Measurements from ENCODE around the gene RNF34. TPM values are rescaled to one million over a fixed set of nuclear protein-coding genes. Genes with fewer than 3 reads are reported as not detected.
A peak's percentile ranks its signal among the peaks of the same experiment; 100 is the strongest.

The RNF34 gene
- total RNA-seq, 4 donors from 2014 or later: 32.3 to 57.1 (median 46.2) TPM

GRCh38 chr12:121467638-121468498 lies 68.0 kb downstream of the RNF34 start:
- in situ Hi-C loops (cut with MboI; ENCODE audit: low sequenced_read_pairs in 4 of 4): no loop called here
- DNase-seq: peak in 1 of 2 donors; percentile 30
- Histone ChIP-seq H3K9me3 (no peaks in the 10 kb centered on the region), H3K27ac (peak overlapping the region; percentile 14 to 46 (median 26)), H3K36me3 (no peaks in the 10 kb centered on the region), H3K4me1 (peaks cover 11 to 12% of the 10 kb centered on the region in 2 donors), H3K27me3 (no peaks in the 10 kb centered on the region), H3K4me3 (peak overlapping the region; percentile 49 to 67 (median 56))
- intact Hi-C loops (cut with DNase I; ENCODE audit: low total_unique reads): loop anchor here (1.0 kb wide), 1 partner anchor 116 kb away; the partner anchor contains the start of gene ANAPC5
- peak in 1 of 2 donors; percentile 7 for ATAC-seq
- TF ChIP-seq POLR2A (IDR thresholded peaks at IDR 0.05): no peak
- no peak for TF ChIP-seq CTCF (IDR thresholded peaks at IDR 0.05 in 4 of 5, conservative IDR thresholded peaks at IDR 0.05 in 1 of 5)

- intact Hi-C loops (cut with DNase I; ENCODE audit: low total_unique reads) (no loop called here), in situ Hi-C loops (cut with MboI; ENCODE audit: low sequenced_read_pairs in 4 of 4) (no loop called here)
- no peak for TF ChIP-seq POLR2A (IDR thresholded peaks at IDR 0.05)
- TF ChIP-seq CTCF (IDR thresholded peaks at IDR 0.05 in 4 of 5, conservative IDR thresholded peaks at IDR 0.05 in 1 of 5): no peak
- no peak for DNase-seq
- no peaks in the 10 kb centered on the region for H3K9me3 ChIP-seq
- peaks cover 11 to 12% of the 10 kb centered on the region in 2 donors for H3K4me1 ChIP-seq
- peak overlapping the region; percentile 14 to 46 (median 26) for H3K27ac ChIP-seq
- H3K36me3 ChIP-seq: no peaks in the 10 kb centered on the region
- ATAC-seq: no peak
- H3K4me3 ChIP-seq: no peak overlapping the region
- no peaks in the 10 kb centered on the region for H3K27me3 ChIP-seq
Measured at GRCh38 chr12:121468499-121468801, 68.5 kb downstream of the RNF34 start.

DNA sequence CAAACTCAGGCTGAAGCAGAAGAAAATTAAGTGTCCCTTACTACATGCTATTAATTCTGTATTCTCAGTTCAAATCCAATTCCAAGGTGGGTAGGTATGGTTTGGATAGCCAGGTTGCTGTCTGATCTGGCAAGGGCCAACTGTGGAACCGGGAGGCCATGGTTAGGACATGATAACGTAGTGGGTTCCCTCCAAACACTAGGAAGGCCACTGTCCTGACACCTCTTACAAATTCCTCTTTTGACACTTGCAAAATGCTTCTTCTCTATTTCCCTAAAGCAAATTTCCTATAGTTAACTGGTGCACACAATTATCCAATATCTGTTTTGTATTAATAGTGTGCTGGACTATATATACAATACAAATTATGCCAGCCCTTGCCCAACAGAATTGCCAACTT lies 70.8 kb downstream of the RNF34 start:
- in situ Hi-C loops (cut with MboI; ENCODE audit: low sequenced_read_pairs in 4 of 4): no loop called here
- peaks cover 10 to 12% of the 10 kb centered on the region in 2 donors for H3K4me1 ChIP-seq
- ATAC-seq (no peak), DNase-seq (no peak)
- intact Hi-C loops (cut with DNase I; ENCODE audit: low total_unique reads): no loop called here
- TF ChIP-seq CTCF (IDR thresholded peaks at IDR 0.05 in 4 of 5, conservative IDR thresholded peaks at IDR 0.05 in 1 of 5) (no peak), POLR2A (IDR thresholded peaks at IDR 0.05) (no peak)
- no peaks in the 10 kb centered on the region for H3K27me3 ChIP-seq
- no peak overlapping the region for H3K27ac ChIP-seq
- H3K36me3 ChIP-seq: no peaks in the 10 kb centered on the region
- no peaks in the 10 kb centered on the region for H3K9me3 ChIP-seq
- no peak overlapping the region for H3K4me3 ChIP-seq

GRCh38 chr12:121472150-121472905 lies 72.4 kb downstream of the RNF34 start:
- no peak for ATAC-seq
- Histone ChIP-seq H3K27me3 (no peaks in the 10 kb centered on the region), H3K27ac (no peak overlapping the region), H3K9me3 (no peaks in the 10 kb centered on the region), H3K4me3 (no peak overlapping the region), H3K4me1 (peaks cover 6 to 13% of the 10 kb centered on the region in 2 donors), H3K36me3 (no peaks in the 10 kb centered on the region)
- in situ Hi-C loops (cut with MboI; ENCODE audit: low sequenced_read_pairs in 4 of 4) (no loop called here), intact Hi-C loops (cut with DNase I; ENCODE audit: low total_unique reads) (no loop called here)
- DNase-seq: no peak
- TF ChIP-seq CTCF (IDR thresholded peaks at IDR 0.05 in 4 of 5, conservative IDR thresholded peaks at IDR 0.05 in 1 of 5) (no peak), POLR2A (IDR thresholded peaks at IDR 0.05) (no peak)

Small RNAs within 50 kb of the gene (microRNA-seq; reads per million reads assigned to microRNA genes)
- gene MIR7107 (ENCODE audit: borderline replicate concordance in 2 of 2): 0 reads per million in 2 donors

Other genes starting within 250 kb of the RNF34 start
- gene P2RX4, start 190.0 kb upstream of the RNF34 start, total RNA-seq: 1 to 10 TPM; 3.9 to 7.9 (median 6.1) TPM
- gene CAMKK2, start 103.4 kb upstream of the RNF34 start, total RNA-seq: 10 to 100 TPM in 1 of 4 donors, 1 to 10 TPM in 3; 6.0 to 10.2 (median 7.5) TPM
- gene ANAPC5, start 47.7 kb upstream of the RNF34 start, total RNA-seq: 100 to 1,000 TPM in 1 of 4 donors, 10 to 100 TPM in 3; 84.1 to 128 (median 91.8) TPM
- 1 to 10 TPM; 4.8 to 9.4 (median 8.3) TPM for gene KDM2B, start 180.9 kb downstream of the RNF34 start, total RNA-seq
- gene ORAI1, start 226.4 kb downstream of the RNF34 start, total RNA-seq: 10 to 100 TPM in 3 of 4 donors, 1 to 10 TPM in 1; 9.9 to 29.0 (median 16.4) TPM